NCI-H2029 (cell line): ENCODE measurements around the gene DMAP1.
"Not testable (repeated sequence)": the region's sequence is repeated elsewhere in the genome, so short reads cannot be mapped to it uniquely, and the experiment has no call there.

Source experiments
- DNase-seq: peaks from one replicate; lab custom pipeline; 2025; lab: John Stamatoyannopoulos, UW

Gene DMAP1, protein sequence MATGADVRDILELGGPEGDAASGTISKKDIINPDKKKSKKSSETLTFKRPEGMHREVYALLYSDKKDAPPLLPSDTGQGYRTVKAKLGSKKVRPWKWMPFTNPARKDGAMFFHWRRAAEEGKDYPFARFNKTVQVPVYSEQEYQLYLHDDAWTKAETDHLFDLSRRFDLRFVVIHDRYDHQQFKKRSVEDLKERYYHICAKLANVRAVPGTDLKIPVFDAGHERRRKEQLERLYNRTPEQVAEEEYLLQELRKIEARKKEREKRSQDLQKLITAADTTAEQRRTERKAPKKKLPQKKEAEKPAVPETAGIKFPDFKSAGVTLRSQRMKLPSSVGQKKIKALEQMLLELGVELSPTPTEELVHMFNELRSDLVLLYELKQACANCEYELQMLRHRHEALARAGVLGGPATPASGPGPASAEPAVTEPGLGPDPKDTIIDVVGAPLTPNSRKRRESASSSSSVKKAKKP

GRCh38 chr1:44213222-44214112 is at the start of gene DMAP1:
Gene DMAP1 (plus strand): TSS chr1:44213471. CDS start chr1:44213754, 283 bp downstream.
- DNase-seq = peak; percentile 95

- DNase-seq = no peak
These were observed 44.7 kb upstream of the DMAP1 start for GRCh38 chr1:44168520-44169098.

DNA sequence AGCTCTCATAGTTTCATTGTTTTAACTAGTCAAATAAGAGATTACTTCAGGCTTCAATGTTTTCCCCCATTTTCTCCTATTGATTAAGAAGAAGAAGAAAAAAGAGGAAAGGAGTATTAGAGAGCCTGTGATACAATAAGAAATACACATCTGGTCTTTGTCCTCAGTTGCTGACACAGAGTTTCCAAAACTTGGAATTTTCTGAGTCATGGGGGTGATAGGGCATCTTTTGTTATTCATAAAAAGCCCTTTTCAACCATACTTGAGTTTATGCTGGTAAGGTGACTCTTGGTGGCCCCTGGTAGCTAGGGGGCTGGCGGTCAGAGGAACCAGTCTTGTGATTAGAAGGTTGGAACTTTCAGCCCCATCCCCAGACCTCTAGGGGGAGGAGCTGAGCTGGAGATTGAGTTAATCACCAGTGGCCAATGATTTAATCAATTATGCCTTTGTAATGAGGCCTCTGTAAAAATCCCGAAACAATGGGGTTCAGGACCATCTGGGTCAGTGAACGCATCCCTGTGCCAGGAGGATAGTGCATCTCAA is 42.9 kb upstream of the DMAP1 start:
- DNase-seq = no peak

- DNase-seq = no peak
These were observed 38.6 kb upstream of the DMAP1 start for GRCh38 chr1:44174630-44175029.

DNA sequence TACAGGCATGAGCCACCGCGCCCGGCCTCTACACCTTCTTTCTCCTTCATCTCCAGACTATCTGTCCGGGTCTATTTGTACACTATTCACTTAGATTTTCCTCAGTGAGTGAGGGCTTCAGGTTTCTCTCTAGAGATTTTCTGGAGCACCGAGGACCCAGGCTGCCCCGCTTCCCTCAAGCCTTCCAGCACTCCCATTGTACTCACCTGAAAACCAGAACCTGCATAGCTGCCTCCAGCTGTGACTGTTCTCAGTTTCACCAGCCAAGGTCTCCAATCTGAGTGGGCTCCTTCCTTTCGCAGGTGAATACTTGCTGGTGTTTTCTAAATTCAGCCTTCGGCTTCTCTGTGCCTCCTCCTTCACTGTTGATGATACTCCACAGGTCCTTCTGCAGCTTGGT is 12.9 kb upstream of the DMAP1 start:
- DNase-seq = no peak

DNA sequence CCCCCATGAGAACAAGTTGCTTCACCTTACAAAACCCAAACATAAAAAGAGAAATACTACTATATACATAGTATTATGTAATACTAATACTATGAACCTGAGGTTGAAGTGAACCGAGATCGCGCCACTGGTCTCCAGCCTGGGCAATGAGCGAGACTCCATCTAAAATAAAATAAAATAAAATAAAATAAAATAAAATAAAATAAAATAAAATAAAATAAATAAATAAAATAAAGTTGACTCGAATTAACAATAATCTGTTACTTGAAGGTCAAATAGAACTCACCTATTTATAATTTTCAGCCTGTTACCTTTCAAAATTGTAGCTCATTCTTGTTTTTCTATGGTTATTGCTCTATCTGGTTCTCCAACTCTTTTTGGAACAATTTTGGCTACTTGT is 6.7 kb upstream of the DMAP1 start:
- DNase-seq = not testable (repeated sequence)

- no peak for DNase-seq
These were observed 5.0 kb upstream of the DMAP1 start for GRCh38 chr1:44208226-44208625.

- no peak for DNase-seq
These were observed 2.7 kb upstream of the DMAP1 start for GRCh38 chr1:44210595-44210994.

DNA sequence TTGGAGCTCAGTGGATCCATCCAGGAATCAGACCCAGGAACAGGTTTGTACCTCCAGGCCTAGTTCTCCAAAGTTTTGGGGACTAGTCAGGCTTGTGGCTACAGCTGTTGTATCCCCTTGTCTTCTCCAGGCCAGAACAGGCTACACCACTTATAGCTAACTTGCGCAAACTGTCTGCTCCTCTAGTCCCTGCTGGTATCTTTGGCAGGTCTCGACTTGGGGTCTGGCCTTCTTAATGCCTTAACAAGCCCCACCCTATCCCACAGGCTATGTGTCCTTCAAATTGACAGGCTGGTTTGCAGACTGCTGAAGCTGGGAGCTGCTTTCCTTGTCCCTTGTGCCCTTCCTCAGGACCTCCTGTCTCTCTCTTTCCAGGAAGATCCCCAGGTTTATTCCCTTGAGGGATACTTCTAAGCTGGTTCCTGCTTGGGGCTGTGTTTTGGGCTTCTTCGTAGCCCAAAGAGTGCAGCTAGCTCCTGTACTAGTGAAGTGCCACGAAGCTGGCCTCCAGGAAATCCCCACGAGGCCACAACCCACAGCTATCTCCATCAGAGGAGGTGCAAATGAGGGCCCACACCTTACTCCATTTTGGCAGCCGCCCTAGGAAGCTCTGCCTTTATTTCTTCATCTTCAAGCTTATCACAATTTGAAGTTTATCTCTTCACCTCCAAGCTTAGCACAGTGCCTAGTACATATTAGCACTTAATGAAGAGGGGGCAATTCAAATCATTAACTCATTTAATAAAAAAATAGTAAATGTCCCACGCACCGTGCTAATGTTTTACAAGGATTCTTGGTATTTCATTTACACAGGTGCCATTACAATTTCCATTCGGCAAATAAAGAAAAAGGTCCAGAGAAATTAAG is 683 bp upstream of the DMAP1 start:
- no peak for DNase-seq

DNA sequence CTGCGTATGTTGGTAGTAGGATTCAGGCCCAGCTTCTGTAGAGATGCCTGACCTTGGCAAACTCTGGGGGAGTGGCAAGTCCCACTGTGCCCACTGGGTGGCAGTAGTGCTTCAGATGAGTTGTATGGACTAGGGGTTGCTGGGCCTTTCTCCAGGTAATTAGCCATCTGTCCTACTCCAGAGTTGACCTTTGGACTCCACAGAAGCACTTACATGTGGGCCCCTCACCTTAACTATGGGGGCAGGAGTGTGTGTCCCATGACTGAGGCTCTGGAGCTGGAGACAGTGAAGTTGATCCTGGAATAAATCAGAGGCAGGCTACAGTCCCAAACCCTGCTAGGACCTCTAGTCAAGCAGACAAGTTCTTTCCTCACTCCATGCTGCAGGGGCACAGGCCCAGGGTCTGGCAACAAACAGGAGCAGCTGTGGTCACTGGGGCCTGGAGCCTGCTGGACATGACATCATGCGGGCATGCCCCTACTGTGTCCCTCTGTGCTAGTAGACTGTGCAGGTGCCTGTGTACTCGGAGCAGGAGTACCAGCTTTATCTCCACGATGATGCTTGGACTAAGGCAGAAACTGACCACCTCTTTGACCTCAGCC is 4.6 kb downstream of the DMAP1 start:
- DNase-seq = peak; percentile 83

- no peak for DNase-seq
These were observed 5.4 kb downstream of the DMAP1 start for GRCh38 chr1:44218503-44219300.

- no peak for DNase-seq
These were observed 6.0 kb downstream of the DMAP1 start for GRCh38 chr1:44219301-44219626.

GRCh38 chr1:44220001-44220751 is 6.9 kb downstream of the DMAP1 start:
- no peak for DNase-seq

GRCh38 chr1:44220755-44221154 is 7.5 kb downstream of the DMAP1 start:
- no peak for DNase-seq

DNA sequence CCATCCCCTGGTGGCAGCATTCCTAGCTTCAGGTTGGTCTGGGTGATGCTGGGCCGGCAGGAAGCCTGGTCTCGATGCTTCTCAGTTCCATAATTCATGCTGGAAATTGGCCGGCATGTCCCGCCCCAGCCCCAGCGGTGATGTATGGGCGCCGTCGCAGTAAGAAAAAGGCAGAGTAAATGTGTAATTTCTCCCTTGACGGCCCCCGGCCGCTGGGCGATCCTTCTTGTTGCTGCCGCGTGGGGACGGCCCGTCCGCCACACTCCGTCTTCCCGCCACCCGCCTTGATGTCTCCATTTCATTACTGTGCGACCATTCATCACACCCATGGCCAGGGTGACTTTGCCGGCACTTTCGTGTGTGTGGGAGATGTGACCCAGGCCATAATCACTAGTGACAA is 8.5 kb downstream of the DMAP1 start:
- no peak for DNase-seq

DNA sequence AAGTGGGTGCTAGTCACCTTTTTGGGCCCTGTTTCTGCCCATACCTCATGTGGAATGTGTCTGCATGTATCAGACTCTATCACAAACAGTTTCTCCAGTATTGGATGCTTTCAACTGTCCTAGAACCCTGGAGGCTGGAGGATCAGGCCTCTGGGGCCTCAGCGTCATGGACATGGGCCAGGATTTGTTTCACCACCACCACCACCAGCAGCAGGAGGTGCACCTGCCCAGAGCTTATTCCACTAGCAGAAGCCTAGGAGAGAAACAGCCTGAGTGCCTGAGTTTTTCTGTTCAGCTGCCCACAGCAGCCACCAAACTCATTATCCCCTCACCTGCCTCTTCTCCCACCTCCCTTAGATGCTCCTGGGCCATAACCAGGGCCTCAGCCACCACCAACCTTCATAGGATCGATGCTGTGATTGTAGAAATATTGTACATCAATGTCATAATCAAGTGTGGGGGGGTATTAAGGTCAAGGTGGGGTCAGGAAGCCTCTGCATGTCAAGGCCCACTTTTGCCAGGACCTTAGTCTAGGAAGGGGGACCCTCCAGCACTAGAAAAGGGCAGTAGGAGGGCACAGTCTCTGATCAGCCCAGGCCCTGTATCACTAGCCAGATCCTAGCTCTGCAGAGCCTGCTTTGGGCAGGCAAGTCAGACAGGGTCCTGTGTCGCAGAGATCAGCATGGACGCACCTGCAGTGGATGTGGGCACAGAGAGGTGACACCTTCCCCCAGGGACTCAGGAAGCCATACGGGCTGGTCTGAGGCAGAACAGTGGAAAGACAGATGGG is 9.3 kb downstream of the DMAP1 start:
- no peak for DNase-seq

- DNase-seq = no peak
These were observed 9.9 kb downstream of the DMAP1 start for GRCh38 chr1:44223187-44223610.

DNA sequence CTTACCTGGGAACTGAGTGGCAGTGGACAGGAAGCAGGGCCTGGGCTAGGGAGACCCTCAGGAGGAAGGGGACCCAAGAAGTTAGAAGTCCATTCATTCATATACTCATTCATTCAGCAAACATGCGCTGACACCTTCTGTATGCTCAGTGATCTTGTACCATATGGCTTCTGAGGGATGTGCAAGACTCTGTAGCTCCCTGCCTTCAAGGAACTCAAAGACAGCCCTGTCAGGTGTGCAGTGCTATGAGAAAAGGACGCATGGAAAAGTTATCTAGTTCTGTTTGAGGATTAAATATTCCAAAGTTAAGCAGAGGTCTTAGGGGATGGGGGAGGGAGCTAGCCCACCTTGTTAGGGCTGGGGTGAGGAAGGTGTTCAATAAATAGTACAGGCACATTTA is 12.5 kb downstream of the DMAP1 start:
- no peak for DNase-seq

DNA sequence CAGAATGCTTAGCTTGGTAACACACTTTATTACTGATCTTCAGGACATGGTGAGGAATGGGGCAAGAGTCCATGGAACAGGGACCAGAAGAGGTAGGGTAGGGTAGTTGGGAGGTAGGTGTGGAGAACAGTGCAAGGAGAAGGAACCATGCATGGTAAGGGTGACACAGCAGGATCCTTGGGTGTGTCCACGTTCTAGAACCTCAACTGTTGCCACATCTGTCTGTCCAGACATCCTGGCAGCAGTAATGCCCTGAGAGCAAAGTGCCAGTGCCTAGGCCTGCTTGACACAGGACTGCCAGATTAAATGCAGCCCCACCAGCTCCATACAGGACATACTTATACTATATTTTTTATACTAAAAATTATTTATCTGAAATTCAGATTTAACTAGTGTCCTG is 13.9 kb downstream of the DMAP1 start:
- no peak for DNase-seq
